GM12874 (cell line): ENCODE results near the gene EXOC3.
A peak's percentile ranks its signal among the peaks of the same experiment; 100 is the strongest.

ENCODE experiments used
- CTCF ChIP-seq: IDR thresholded peaks from 2 replicates; pipeline ENCODE4 v1.5.1; 2011; ENCODE audit warnings: low read depth, mild to moderate bottlenecking, control low read depth, low read length, moderate library complexity; ENCODE audit not compliant: insufficient read depth

EXOC3 gene

DNA sequence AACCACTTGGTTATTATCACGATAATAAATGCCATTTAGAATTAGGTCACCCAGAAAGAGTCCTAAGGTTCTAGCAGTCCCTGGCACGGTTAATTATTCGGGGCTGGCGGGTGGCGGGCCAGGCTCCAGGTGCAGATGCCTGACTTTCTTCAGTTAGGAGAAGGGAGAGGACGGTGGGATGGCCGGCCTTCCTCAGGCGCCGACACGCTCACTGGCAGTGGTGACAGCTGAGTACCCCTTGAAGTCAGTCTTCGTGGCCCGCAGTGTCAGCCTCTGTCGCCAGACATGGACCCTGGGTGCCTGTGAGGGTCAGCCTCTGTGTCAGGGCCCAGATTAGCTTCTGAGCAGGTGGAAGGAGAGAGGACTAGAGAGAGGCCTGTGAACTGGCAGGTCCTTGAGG lies 21.1 kb upstream of the EXOC3 start:
- no peak for TF ChIP-seq CTCF

DNA sequence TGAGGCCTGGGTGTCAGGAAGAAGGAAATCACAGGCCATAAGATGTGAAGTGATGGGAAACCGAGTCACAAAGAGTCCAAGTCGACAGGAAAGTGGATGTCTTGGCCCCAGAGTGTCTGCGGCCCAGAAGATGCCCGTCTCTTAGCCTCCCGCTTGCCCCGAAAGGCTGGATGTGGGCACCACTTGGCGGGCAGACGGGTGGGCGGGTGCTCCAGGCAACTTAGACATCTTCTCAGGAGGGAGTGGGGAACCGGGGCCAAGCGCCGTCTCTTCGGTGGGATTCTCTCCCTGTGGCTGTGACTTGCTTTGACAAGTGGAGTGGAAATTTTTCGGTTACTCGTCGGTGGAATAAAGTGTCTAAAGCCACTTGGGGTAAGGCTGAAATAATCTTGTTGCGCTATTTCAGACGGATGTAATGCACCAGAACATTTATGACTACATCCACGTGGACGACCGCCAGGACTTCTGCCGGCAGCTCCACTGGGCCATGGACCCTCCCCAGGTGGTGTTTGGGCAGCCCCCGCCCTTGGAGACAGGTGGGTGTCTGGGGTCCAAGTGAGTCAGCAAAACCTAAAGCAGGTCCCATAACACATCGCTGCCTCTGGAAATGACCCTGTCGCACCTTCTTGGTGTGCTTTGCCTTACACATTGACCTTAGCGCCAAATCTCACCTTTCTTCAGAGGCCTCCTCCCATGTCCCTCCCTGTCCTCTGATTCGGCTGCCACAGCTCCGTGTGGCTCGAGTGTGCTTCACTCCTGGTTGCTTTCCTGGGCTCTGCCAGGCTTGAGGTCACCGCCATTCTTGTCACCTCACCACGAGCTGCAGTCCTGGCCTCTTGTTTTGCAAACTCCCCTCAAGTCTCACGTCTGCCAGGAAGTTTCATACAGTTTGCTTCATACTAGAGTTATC lies 20.4 kb upstream of the EXOC3 start:
- TF ChIP-seq CTCF, result no peak

DNA sequence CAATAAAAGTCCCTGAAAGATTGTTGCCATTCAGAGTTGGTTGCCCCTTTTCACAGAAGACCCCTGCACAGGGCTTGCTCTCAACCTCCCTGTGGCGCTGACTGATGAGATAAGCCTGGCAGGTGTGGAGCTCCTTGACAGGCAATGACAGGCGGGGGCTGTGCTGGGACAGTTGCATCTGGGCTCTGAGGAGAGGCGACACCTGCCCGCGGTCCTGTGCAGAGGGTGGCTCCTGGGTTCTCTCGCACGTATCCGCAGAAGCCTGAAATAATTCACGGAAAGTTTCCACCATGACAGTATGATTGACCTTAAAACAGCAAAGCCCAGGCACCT lies 19.8 kb upstream of the EXOC3 start:
- no peak for TF ChIP-seq CTCF

DNA sequence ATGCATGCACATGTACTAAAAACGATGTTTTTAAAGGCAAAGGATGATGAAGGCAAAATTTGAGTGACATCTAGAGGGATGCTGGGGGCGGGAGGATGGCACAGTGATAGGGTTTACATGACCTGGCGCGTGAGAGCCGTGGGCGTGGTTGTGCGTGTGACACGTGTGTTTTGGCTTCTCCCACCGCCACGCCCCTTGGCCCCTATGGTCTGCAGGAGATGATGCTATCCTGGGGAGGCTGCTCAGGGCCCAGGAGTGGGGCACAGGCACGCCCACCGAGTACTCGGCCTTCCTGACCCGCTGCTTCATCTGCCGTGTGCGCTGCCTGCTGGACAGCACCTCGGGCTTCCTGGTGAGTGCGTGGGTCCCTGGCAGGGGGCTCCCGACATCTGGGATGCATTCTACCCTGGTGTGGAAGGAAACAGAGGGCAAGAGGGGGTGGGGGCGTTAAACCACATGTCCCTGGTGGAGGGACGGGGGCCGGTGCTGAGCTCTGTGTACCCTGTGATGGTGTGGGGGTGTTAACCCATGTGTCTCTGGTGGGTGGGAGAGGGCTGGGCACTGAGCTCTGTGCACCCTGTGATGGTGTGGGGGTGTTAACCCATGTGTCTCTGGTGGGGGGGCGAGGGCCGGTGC lies 19.2 kb upstream of the EXOC3 start:
- no peak for TF ChIP-seq CTCF

- no peak for TF ChIP-seq CTCF
Observed at GRCh38 chr5:424301-425110, 18.5 kb upstream of the EXOC3 start.

DNA sequence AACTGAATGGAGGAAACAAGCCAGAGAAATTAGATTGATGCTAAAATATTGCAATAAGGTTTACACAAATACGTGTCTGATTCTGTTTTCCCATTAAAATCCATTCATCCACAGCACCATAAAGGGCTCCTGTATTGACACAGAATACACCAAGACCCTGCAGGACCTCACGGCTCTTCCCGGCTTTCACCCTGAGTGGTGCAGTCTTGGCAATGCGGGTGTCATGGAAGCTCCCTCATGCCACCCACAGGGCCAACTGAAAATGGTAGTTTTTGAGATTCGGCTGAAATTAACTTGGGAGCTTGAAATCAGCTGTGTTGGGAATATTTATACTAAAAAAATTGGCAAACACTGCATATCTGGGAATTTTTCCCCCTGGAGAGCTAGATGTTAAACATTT lies 17.3 kb upstream of the EXOC3 start:
- TF ChIP-seq CTCF, result 0 out of 2 replicates have a peak, but pooled peaks have one; percentile 15

- TF ChIP-seq CTCF, result no peak
Observed at GRCh38 chr5:426392-426976, 16.5 kb upstream of the EXOC3 start.
